PC-3 (cell line): Measurements from ENCODE around the gene CPSF4L. TPM values are rescaled to one million over a fixed set of nuclear protein-coding genes. Genes with fewer than 3 reads are reported as not detected.

Source experiments
- ATAC-seq: fragments of 200-7000 bp; cut with Tn5 transposase; 2 replicates; pipeline ENCODE4 v1.9.1; 2020; ENCODE audit warnings: mild to moderate bottlenecking, moderate library complexity
- BruUV-seq: library from RNA; stranded (reverse); fragments of 400-500 nt; replicated peaks from 2 replicates; lab custom pipeline; 2021; lab: Mats Ljungman, UMichigan
- CTCF ChIA-PET: fragments of 300-600 bp; sonication (Branson Sonifier 250); formaldehyde crosslinking; loops from one replicate; lab custom pipeline; 2022; ENCODE audit warnings: antibody characterized with exemption; lab: Charles Lee
- POLR2A ChIA-PET: fragments of 300-600 bp; sonication (Branson Sonifier 250); formaldehyde crosslinking; loops from one replicate; lab custom pipeline; 2022; ENCODE audit warnings: antibody characterized with exemption; ENCODE audit not compliant: unreplicated experiment; lab: Charles Lee
- DNase-seq: peaks from one replicate; pipeline ENCODE4 v3.0.0-alpha.2; 2015
- H2AFZ ChIP-seq: fragments of 300-600 bp; sonication (generic); 2 replicates; pipeline ENCODE4 v1.6.0; 2016; ENCODE audit warnings: antibody characterized with exemption, low read length
- H3F3A ChIP-seq: fragments of 300-600 bp; sonication (generic); one replicate; pipeline ENCODE4 v1.6.0; 2017; ENCODE audit warnings: antibody characterized with exemption, low read length, control low read depth, mild to moderate bottlenecking; ENCODE audit not compliant: unreplicated experiment
- H3K27ac ChIP-seq: fragments of 300-600 bp; sonication (generic); 2 replicates; pipeline ENCODE4 v1.5.1; 2016; ENCODE audit warnings: mild to moderate bottlenecking, low read length
- H3K27me3 ChIP-seq: fragments of 300-600 bp; sonication (generic); 2 replicates; pipeline ENCODE4 v1.6.1; 2016; ENCODE audit warnings: low read length, mixed read lengths
- H3K36me3 ChIP-seq: fragments of 300-600 bp; sonication (generic); 2 replicates; pipeline ENCODE4 v1.6.1; 2016; ENCODE audit warnings: low read depth, mixed run types, low read length, mixed read lengths
- H3K4me1 ChIP-seq: fragments of 300-600 bp; sonication (generic); 2 replicates; pipeline ENCODE4 v1.5.1; 2016; ENCODE audit warnings: low read length; ENCODE audit not compliant: insufficient read depth
- H3K4me2 ChIP-seq: fragments of 300-600 bp; sonication (generic); 2 replicates; pipeline ENCODE4 v1.6.0; 2016; ENCODE audit warnings: low read length
- H3K4me3 ChIP-seq: fragments of 300-600 bp; sonication (generic); 2 replicates; pipeline ENCODE4 v1.5.1; 2016; ENCODE audit warnings: mild to moderate bottlenecking, low read length, mixed read lengths
- H3K79me2 ChIP-seq: fragments of 300-600 bp; sonication (generic); 2 replicates; pipeline ENCODE4 v1.6.1; 2017; ENCODE audit warnings: low read length, mixed read lengths
- H3K9ac ChIP-seq: fragments of 300-600 bp; sonication (generic); 2 replicates; pipeline ENCODE4 v1.6.0; 2016; ENCODE audit warnings: mild to moderate bottlenecking, low read length
- H3K9me2 ChIP-seq: fragments of 300-600 bp; sonication (generic); replicated peaks from 2 replicates; pipeline ENCODE4 v1.6.1; 2016; ENCODE audit warnings: mixed run types, low read length, mixed read lengths
- H3K9me3 ChIP-seq: fragments of 300-600 bp; sonication (generic); 2 replicates; pipeline ENCODE4 v1.6.1; 2016; ENCODE audit warnings: low read length, mixed read lengths
- H4K20me1 ChIP-seq: fragments of 300-600 bp; sonication (generic); 2 replicates; pipeline ENCODE4 v1.6.1; 2016; ENCODE audit warnings: low read length, mixed read lengths
- CTCF ChIP-seq: fragments of 300-600 bp; sonication (generic); conservative IDR thresholded peaks from 2 replicates; pipeline ENCODE4 v1.5.1; 2017; ENCODE audit warnings: antibody characterized with exemption, low read depth, mild to moderate bottlenecking, low read length
- EZH2 ChIP-seq: fragments of 300-600 bp; sonication (generic); IDR thresholded peaks from one replicate; pipeline ENCODE4 v1.6.1; 2017; ENCODE audit warnings: antibody characterized with exemption, mild to moderate bottlenecking, low read length; ENCODE audit not compliant: unreplicated experiment
- EZH2phosphoT487 ChIP-seq: fragments of 300-600 bp; sonication (generic); IDR thresholded peaks from 2 replicates; pipeline ENCODE4 v1.6.1; 2018; ENCODE audit warnings: mild to moderate bottlenecking, antibody characterized with exemption, low read length, borderline replicate concordance
- intact Hi-C: fragments of 100-400 bp; cut with micrococcal nuclease; formaldehyde crosslinking; loops from 2 replicates; pipeline ENCODE4 v1.9.0; 2023
- total RNA-seq: library from RNA; depleted of rRNA; stranded (reverse); fragments of >200 nt; gene quantifications from 2 replicates; pipeline ENCODE4 v1.2.3, GENCODE V29; 2014

Gene CPSF4L
- total RNA-seq, 1 experiment from 2014 or later, result not detected

DNA sequence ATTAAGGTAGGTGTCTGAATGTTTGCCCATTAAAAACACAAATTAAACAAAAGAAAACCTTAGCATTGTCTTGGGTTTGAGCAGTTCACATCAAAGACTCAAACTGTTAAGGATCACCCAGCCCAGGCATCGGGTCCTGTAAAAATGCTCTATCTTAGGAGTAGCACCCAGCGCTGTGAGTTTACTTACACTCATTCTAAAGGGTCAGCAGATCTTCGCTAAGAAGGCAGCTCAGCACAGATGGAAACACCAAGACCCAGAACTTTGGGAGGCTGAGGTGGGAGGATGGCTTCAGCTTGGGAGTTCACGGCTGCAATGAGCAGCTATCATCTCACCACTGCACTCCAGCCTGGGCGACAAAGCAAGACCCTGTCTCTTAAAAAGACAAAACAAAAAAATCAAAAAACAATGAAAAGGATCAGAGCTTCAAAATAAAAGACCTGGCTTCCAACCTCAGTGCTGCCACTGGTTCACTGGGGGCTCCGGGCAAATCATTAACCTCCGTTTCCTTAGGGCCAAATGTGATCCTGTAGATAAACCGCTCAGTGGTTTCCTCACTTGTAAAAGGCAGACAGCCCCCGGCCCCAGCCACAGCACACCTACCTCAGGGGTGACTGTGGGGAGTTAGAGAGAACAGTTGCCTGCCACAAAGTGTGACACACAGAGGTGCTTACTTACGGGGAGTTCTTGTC lies 57.7 kb downstream of the CPSF4L start:
- intact Hi-C loops, result no loop called here
- POLR2A ChIA-PET, result no interaction called here

DNA sequence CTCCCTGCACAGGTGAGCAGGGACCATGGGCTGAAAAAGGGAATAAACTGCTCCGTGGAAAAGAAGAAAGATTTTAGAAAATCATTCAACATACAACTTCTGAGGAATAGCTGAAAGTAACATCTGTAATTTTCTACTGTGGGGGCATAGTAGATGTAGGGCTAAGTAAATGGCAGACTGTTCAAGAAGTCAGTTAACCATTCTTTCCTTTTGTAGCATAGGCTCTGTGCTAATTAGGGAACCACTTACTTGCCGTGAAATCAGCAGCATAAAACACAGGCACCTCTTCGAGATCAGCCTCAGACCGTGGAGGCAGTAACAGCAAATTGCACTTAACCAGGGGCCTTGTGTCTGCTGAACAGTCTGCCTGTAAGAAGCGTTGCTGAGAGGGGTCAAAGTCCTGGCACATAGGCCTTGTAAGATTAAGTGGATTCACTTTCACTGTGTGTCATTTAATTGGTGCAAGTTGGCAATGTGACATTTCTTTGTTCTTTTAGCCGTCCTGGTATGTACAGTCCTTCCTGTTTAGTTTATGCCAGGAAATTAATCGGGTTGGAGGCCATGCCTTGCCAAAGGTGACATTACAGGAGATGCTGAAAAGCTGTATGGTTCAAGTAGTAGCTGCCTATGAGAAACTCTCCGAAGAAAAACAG lies 58.4 kb downstream of the CPSF4L start:
- ATAC-seq, result peak; percentile 77
- Histone ChIP-seq H3K36me3 (peaks cover 85% of the 10 kb centered on the region), H3K4me3 (no peak overlapping the region), H3K27me3 (no peaks in the 10 kb centered on the region), H4K20me1 (no peaks in the 10 kb centered on the region), H3K27ac (no peak overlapping the region), H3K9ac (no peak overlapping the region), H3K4me2 (no peak overlapping the region), H2AFZ (no peak overlapping the region), H3K79me2 (no peaks in the 10 kb centered on the region), H3K4me1 (peaks cover 4% of the 10 kb centered on the region; the same call in 1 of the 2 replicates), H3K9me3 (no peaks in the 10 kb centered on the region), H3K9me2 (no peaks in the 10 kb centered on the region), H3F3A (no peaks in the 10 kb centered on the region)
- DNase-seq, result peak; percentile 47
- ChIA-PET CTCF (no interaction called here), POLR2A (no interaction called here)
- intact Hi-C loops, result no loop called here
- TF ChIP-seq CTCF (no peak), EZH2phosphoT487 (no peak), EZH2 (no peak)
- no TSS peak for BruUV-seq

More for the DNA sequence above, 57.7 kb downstream of the CPSF4L start:
- H3K4me2 ChIP-seq, result no peak overlapping the region
- H3K27me3 ChIP-seq, result no peaks in the 10 kb centered on the region
- no peaks in the 10 kb centered on the region for H3K79me2 ChIP-seq
- H3F3A ChIP-seq, result no peaks in the 10 kb centered on the region
- no peak overlapping the region for H3K27ac ChIP-seq
- no peaks in the 10 kb centered on the region for H3K9me2 ChIP-seq
- H2AFZ ChIP-seq, result no peak overlapping the region
- BruUV-seq, result TSS peak; percentile 2
- H3K9me3 ChIP-seq, result no peaks in the 10 kb centered on the region
- peaks cover 4% of the 10 kb centered on the region; the same call in 1 of the 2 replicates for H3K4me1 ChIP-seq
- no peak overlapping the region for H3K4me3 ChIP-seq
- CTCF ChIA-PET, result no interaction called here
- DNase-seq (no peak), ATAC-seq (no peak)
- no peaks in the 10 kb centered on the region for H4K20me1 ChIP-seq
- no peak overlapping the region for H3K9ac ChIP-seq
- no peak for TF ChIP-seq CTCF
- no peak for TF ChIP-seq EZH2
- TF ChIP-seq EZH2phosphoT487, result no peak
- H3K36me3 ChIP-seq, result peaks cover 85% of the 10 kb centered on the region
